CD4-positive, alpha-beta T cell (primary cell): ENCODE measurements around the gene NFATC1. TPM values are rescaled to one million over a fixed set of nuclear protein-coding genes. Genes with fewer than 3 reads are reported as not detected.

ENCODE experiments used
- ATAC-seq: fragments of 200-7000 bp; cut with Tn5 transposase; one replicate; pipeline ENCODE4 v1.10.0; 2022; ENCODE audit warnings: mild to moderate bottlenecking; ENCODE audit not compliant: poor library complexity
- CTCF ChIA-PET: fragments of 350-600 bp; sonication (Branson Sonifier 250); formaldehyde crosslinking; loops from one replicate; lab custom pipeline; 2021; ENCODE audit warnings: antibody characterized with exemption, inconsistent platforms; lab: Charles Lee
- POLR2A ChIA-PET: fragments of 350-600 bp; sonication (Branson Sonifier 250); formaldehyde crosslinking; loops from one replicate; lab custom pipeline; 2021; ENCODE audit warnings: antibody characterized with exemption, inconsistent platforms; lab: Charles Lee
- DNase-seq, 14 experiments: peaks; one replicate each; pipeline ENCODE4 v3.0.0-alpha.2; 2013 to 2020; ENCODE audit warnings: mixed read lengths in 2 of 14
- H3K27ac ChIP-seq, 2 donors: one replicate each; pipeline versions ENCODE4 v1.5.1 to v1.7.0; 2013; ENCODE audit warnings: low read length in 2 of 2, low read depth in 1 of 2, mild to moderate bottlenecking in 1 of 2
- H3K27me3 ChIP-seq, 2 experiments: 1 replicate in 1 of 2; 2 replicates in 1 of 2; pipeline versions ENCODE4 v1.6.1 to v1.7.0; 2013; ENCODE audit warnings: low read length in 2 of 2, control low read depth in 1 of 2, mild to moderate bottlenecking in 1 of 2, moderate library complexity in 1 of 2; ENCODE audit not compliant: insufficient read depth in 2 of 2, control insufficient read depth in 1 of 2
- H3K36me3 ChIP-seq: one replicate; pipeline ENCODE4 v1.6.1; 2013; ENCODE audit warnings: low read length, control low read depth; ENCODE audit not compliant: insufficient read depth
- H3K4me1 ChIP-seq: one replicate; pipeline ENCODE4 v1.6.1; 2013; ENCODE audit warnings: low read length, control low read depth; ENCODE audit not compliant: insufficient read depth
- H3K4me3 ChIP-seq: one replicate; pipeline ENCODE4 v1.5.1; 2013; ENCODE audit warnings: mild to moderate bottlenecking, low read length, moderate library complexity
- H3K9me3 ChIP-seq, 2 experiments: 1 replicate in 1 of 2; 2 replicates in 1 of 2; pipeline versions ENCODE4 v1.6.1 to v1.7.0; 2013; ENCODE audit warnings: low read length in 2 of 2, mild to moderate bottlenecking in 2 of 2, control low read depth in 1 of 2, moderate library complexity in 1 of 2; ENCODE audit not compliant: control insufficient read depth in 1 of 2, insufficient read depth in 1 of 2
- H3K27ac Mint-ChIP-seq: one replicate; pipeline ENCODE4 v1.8.0; 2020; ENCODE audit warnings: mixed read lengths
- H3K27me3 Mint-ChIP-seq: one replicate; pipeline ENCODE4 v1.8.0; 2021; ENCODE audit warnings: mixed read lengths
- H3K36me3 Mint-ChIP-seq: one replicate; pipeline ENCODE4 v1.8.0; 2021; ENCODE audit warnings: low read depth, mixed read lengths
- H3K4me1 Mint-ChIP-seq: one replicate; pipeline ENCODE4 v1.8.0; 2021; ENCODE audit warnings: low read depth, mixed read lengths
- H3K4me3 Mint-ChIP-seq: one replicate; pipeline ENCODE4 v1.8.0; 2020; ENCODE audit warnings: mild to moderate bottlenecking, mixed read lengths
- H3K9me3 Mint-ChIP-seq: one replicate; pipeline ENCODE4 v1.8.0; 2020; ENCODE audit warnings: mixed read lengths
- CTCF ChIP-seq: fragments of 200-600 bp; IDR thresholded peaks from one replicate; pipeline ENCODE4 v1.8.0; 2022; ENCODE audit warnings: antibody characterized with exemption, mild to moderate bottlenecking
- intact Hi-C, 2 experiments: fragments of 100-400 bp; cut with DNase I in 1 of 2; cut with micrococcal nuclease in 1 of 2; formaldehyde crosslinking; loops; one replicate each; pipeline versions ENCODE4 v1.15.1 to v1.9.0; 2023 to 2025; cut with DNase I, micrococcal nuclease
- total RNA-seq, 174 experiments: library from RNA in 2 of 174; stranded (reverse) in 2 of 174; gene quantifications; one replicate each; pipeline ENCODE4 v1.2.3 and lab custom pipeline; 2021 to 2026

NFATC1 gene
- total RNA-seq, 2 experiments from 2014 or later = 107 to 113 TPM

- peaks cover 28% of the 10 kb centered on the region for H3K4me1 Mint-ChIP-seq
- Histone ChIP-seq H3K9me3 (peaks cover 21 to 29% of the 10 kb centered on the region in 2 experiments), H3K27ac (no peak overlapping the region), H3K4me1 (peaks cover 20% of the 10 kb centered on the region), H3K27me3 (no peaks in the 10 kb centered on the region), H3K4me3 (no peak overlapping the region), H3K36me3 (peaks cover 44% of the 10 kb centered on the region)
- no peak for TF ChIP-seq CTCF
- ATAC-seq (no peak), DNase-seq (no peak)
- H3K27me3 Mint-ChIP-seq = no peaks in the 10 kb centered on the region
- H3K27ac Mint-ChIP-seq = peak overlapping the region; percentile 80
- ChIA-PET POLR2A (interaction anchor here (1.3 kb wide), 1 partner anchor 29 kb away, joined by 3 read pairs; no protein-coding TSS in a partner anchor), CTCF (no interaction called here)
- H3K36me3 Mint-ChIP-seq = peaks cover 64% of the 10 kb centered on the region
- no peak overlapping the region for H3K4me3 Mint-ChIP-seq
- peaks cover 15% of the 10 kb centered on the region for H3K9me3 Mint-ChIP-seq
- intact Hi-C loops = no loop called here
Observed at GRCh38 chr18:79494936-79495335, 99.2 kb downstream of the NFATC1 start.

DNA sequence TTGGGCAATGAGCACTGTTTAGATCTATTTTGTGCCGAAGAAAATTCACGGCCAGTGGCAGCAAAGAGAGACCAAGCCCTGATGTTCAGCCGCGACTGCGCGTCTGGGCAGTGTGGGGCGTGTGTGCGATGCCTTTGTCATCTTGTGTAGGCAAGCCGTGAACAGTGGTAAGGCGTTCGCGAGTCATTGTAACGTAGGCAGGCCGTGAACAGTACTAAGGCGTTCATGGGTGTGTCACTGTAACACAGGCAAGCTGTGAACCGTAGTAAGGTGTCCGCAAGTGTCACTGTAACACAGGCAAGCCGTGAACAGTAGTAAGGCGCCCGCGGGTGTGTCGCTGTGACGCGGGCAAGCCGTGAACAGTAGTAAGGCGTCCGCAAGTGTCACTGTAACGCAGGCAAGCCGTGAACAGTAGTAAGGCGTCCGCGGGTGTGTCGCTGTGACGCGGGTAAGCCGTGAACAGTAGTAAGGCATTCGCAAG, 99.9 kb downstream of the NFATC1 start:
- CTCF ChIA-PET = no interaction called here
- POLR2A ChIA-PET = interaction anchor here (0.6 to 1.3 kb wide), 3 partner anchors 25 to 28 kb away, joined by 3 read pairs; no protein-coding TSS in a partner anchor
- Mint-ChIP-seq H3K27me3 (no peaks in the 10 kb centered on the region), H3K4me3 (no peak overlapping the region), H3K27ac (peak overlapping the region; percentile 80), H3K36me3 (peaks cover 67% of the 10 kb centered on the region), H3K4me1 (peaks cover 28% of the 10 kb centered on the region), H3K9me3 (peaks cover 15% of the 10 kb centered on the region)
- intact Hi-C loops = no loop called here
- peaks cover 37% of the 10 kb centered on the region for H3K36me3 ChIP-seq
- H3K27ac ChIP-seq = no peak overlapping the region
- peaks cover 17% of the 10 kb centered on the region for H3K4me1 ChIP-seq
- TF ChIP-seq CTCF = no peak
- H3K4me3 ChIP-seq = no peak overlapping the region
- ATAC-seq = peak; percentile 51
- peaks cover 26 to 29% of the 10 kb centered on the region in 2 experiments for H3K9me3 ChIP-seq
- H3K27me3 ChIP-seq = no peaks in the 10 kb centered on the region
- no peak for DNase-seq

GRCh38 chr18:79496237-79496977, 100.7 kb downstream of the NFATC1 start:
- Mint-ChIP-seq H3K4me1 (peaks cover 22% of the 10 kb centered on the region), H3K9me3 (peaks cover 15% of the 10 kb centered on the region), H3K36me3 (peaks cover 61% of the 10 kb centered on the region), H3K27ac (peak overlapping the region; percentile 80), H3K4me3 (no peak overlapping the region), H3K27me3 (no peaks in the 10 kb centered on the region)
- ChIA-PET POLR2A (interaction anchor here (1.3 to 2.0 kb wide), 3 partner anchors 20 to 28 kb away, joined by 3 to 5 read pairs (median 3); no protein-coding TSS in a partner anchor), CTCF (no interaction called here)
- no peak for ATAC-seq
- peak in 1 of 14 experiments; percentile 1 for DNase-seq
- H3K9me3 ChIP-seq = peaks cover 26 to 29% of the 10 kb centered on the region in 2 experiments
- no peaks in the 10 kb centered on the region for H3K27me3 ChIP-seq
- intact Hi-C loops = no loop called here
- H3K36me3 ChIP-seq = peaks cover 29% of the 10 kb centered on the region
- no peak overlapping the region for H3K4me3 ChIP-seq
- no peak for TF ChIP-seq CTCF
- peaks cover 10% of the 10 kb centered on the region for H3K4me1 ChIP-seq
- no peak overlapping the region for H3K27ac ChIP-seq
